Activated naive CD8-positive, alpha-beta T cell treated with anti-CD3 and anti-CD28 coated beads for 36 hours (primary cell): ENCODE results near the gene MAPK10. TPM values are rescaled to one million over a fixed set of nuclear protein-coding genes. Genes with fewer than 3 reads are reported as not detected.
"Not testable (repeated sequence)": the region's sequence is repeated elsewhere in the genome, so short reads cannot be mapped to it uniquely, and the experiment has no call there.

Source experiments
- DNase-seq: peaks from one replicate; pipeline ENCODE4 v3.0.0; 2021
- H3K27ac Mint-ChIP-seq: one replicate; pipeline ENCODE4 v1.8.0; 2022; ENCODE audit warnings: mild to moderate bottlenecking, moderate library complexity, mixed read lengths
- H3K27me3 Mint-ChIP-seq: one replicate; pipeline ENCODE4 v1.8.0; 2022; ENCODE audit warnings: mild to moderate bottlenecking, mixed read lengths
- H3K36me3 Mint-ChIP-seq: one replicate; pipeline ENCODE4 v1.8.0; 2021; ENCODE audit warnings: mild to moderate bottlenecking, mixed read lengths
- H3K4me1 Mint-ChIP-seq: one replicate; pipeline ENCODE4 v1.8.0; 2021; ENCODE audit warnings: mixed read lengths
- H3K4me3 Mint-ChIP-seq: one replicate; pipeline ENCODE4 v1.8.0; 2022; ENCODE audit warnings: mild to moderate bottlenecking, moderate library complexity, mixed read lengths
- H3K9me3 Mint-ChIP-seq: one replicate; pipeline ENCODE4 v1.8.0; 2022; ENCODE audit warnings: mixed read lengths
- total RNA-seq, 2 experiments: library from RNA; stranded (reverse); gene quantifications; one replicate each; pipeline ENCODE4 v1.2.3, GENCODE V29; 2021

MAPK10 gene
- total RNA-seq, 2 experiments from 2014 or later: 0.29 TPM; not detected in 1

GRCh38 chr4:86223472-86223871, 136.4 kb downstream of the MAPK10 start:
- Mint-ChIP-seq H3K4me1 (no peaks in the 10 kb centered on the region), H3K9me3 (peaks cover 1% of the 10 kb centered on the region), H3K4me3 (no peak overlapping the region), H3K27me3 (no peaks in the 10 kb centered on the region), H3K36me3 (no peaks in the 10 kb centered on the region), H3K27ac (no peak overlapping the region)
- DNase-seq: no peak

GRCh38 chr4:86221002-86221401, 138.9 kb downstream of the MAPK10 start:
- no peaks in the 10 kb centered on the region for H3K27me3 Mint-ChIP-seq
- H3K36me3 Mint-ChIP-seq: no peaks in the 10 kb centered on the region
- no peak overlapping the region for H3K4me3 Mint-ChIP-seq
- H3K4me1 Mint-ChIP-seq: no peaks in the 10 kb centered on the region
- no peak for DNase-seq
- no peak overlapping the region for H3K27ac Mint-ChIP-seq
- H3K9me3 Mint-ChIP-seq: peaks cover 1% of the 10 kb centered on the region

- Mint-ChIP-seq H3K4me3 (no peak overlapping the region), H3K27ac (no peak overlapping the region), H3K4me1 (no peaks in the 10 kb centered on the region)
Measured at GRCh38 chr4:86220121-86220520, 139.7 kb downstream of the MAPK10 start.

GRCh38 chr4:86218746-86219473, 140.9 kb downstream of the MAPK10 start:
- H3K4me1 Mint-ChIP-seq: no peaks in the 10 kb centered on the region
- H3K27me3 Mint-ChIP-seq: no peaks in the 10 kb centered on the region
- no peaks in the 10 kb centered on the region for H3K36me3 Mint-ChIP-seq
- peaks cover 6% of the 10 kb centered on the region for H3K9me3 Mint-ChIP-seq
- H3K4me3 Mint-ChIP-seq: no peak overlapping the region
- no peak for DNase-seq
- H3K27ac Mint-ChIP-seq: no peak overlapping the region

More at GRCh38 chr4:86220121-86220520, 139.7 kb downstream of the MAPK10 start:
- no peak for DNase-seq
- H3K9me3 Mint-ChIP-seq: peaks cover 3% of the 10 kb centered on the region
- H3K36me3 Mint-ChIP-seq: no peaks in the 10 kb centered on the region
- no peaks in the 10 kb centered on the region for H3K27me3 Mint-ChIP-seq

GRCh38 chr4:86203176-86203575, 156.7 kb downstream of the MAPK10 start:
- H3K36me3 Mint-ChIP-seq: no peaks in the 10 kb centered on the region
- peaks cover 1% of the 10 kb centered on the region for H3K9me3 Mint-ChIP-seq
- H3K27ac Mint-ChIP-seq: no peak overlapping the region
- no peak for DNase-seq
- H3K4me1 Mint-ChIP-seq: no peaks in the 10 kb centered on the region
- no peaks in the 10 kb centered on the region for H3K27me3 Mint-ChIP-seq
- H3K4me3 Mint-ChIP-seq: no peak overlapping the region

GRCh38 chr4:86185659-86186058, 174.2 kb downstream of the MAPK10 start:
- Mint-ChIP-seq H3K9me3 (peaks cover 18% of the 10 kb centered on the region), H3K4me3 (no peak overlapping the region), H3K36me3 (no peaks in the 10 kb centered on the region), H3K27me3 (no peaks in the 10 kb centered on the region), H3K4me1 (no peaks in the 10 kb centered on the region), H3K27ac (no peak overlapping the region)
- no peak for DNase-seq

- Mint-ChIP-seq H3K27me3 (no peaks in the 10 kb centered on the region), H3K4me3 (no peak overlapping the region), H3K9me3 (peaks cover 14% of the 10 kb centered on the region), H3K36me3 (no peaks in the 10 kb centered on the region), H3K4me1 (no peaks in the 10 kb centered on the region), H3K27ac (no peak overlapping the region)
- DNase-seq: no peak
Measured at GRCh38 chr4:86184901-86185285, 175.0 kb downstream of the MAPK10 start.

GRCh38 chr4:86184216-86184900, 175.5 kb downstream of the MAPK10 start:
- Mint-ChIP-seq H3K36me3 (no peaks in the 10 kb centered on the region), H3K27me3 (no peaks in the 10 kb centered on the region), H3K4me3 (no peak overlapping the region), H3K9me3 (peaks cover 16% of the 10 kb centered on the region), H3K4me1 (no peaks in the 10 kb centered on the region), H3K27ac (no peak overlapping the region)
- DNase-seq: no peak

- no peak for DNase-seq
- H3K4me1 Mint-ChIP-seq: no peaks in the 10 kb centered on the region
- H3K36me3 Mint-ChIP-seq: no peaks in the 10 kb centered on the region
- no peaks in the 10 kb centered on the region for H3K27me3 Mint-ChIP-seq
- no peak overlapping the region for H3K4me3 Mint-ChIP-seq
- H3K27ac Mint-ChIP-seq: no peak overlapping the region
- H3K9me3 Mint-ChIP-seq: peaks cover 8% of the 10 kb centered on the region
Measured at GRCh38 chr4:86181585-86181984, 178.3 kb downstream of the MAPK10 start.

GRCh38 chr4:86178211-86178610, 181.6 kb downstream of the MAPK10 start:
- H3K4me3 Mint-ChIP-seq: no peak overlapping the region
- no peak for DNase-seq
- no peak overlapping the region for H3K27ac Mint-ChIP-seq
- H3K4me1 Mint-ChIP-seq: no peaks in the 10 kb centered on the region
- H3K27me3 Mint-ChIP-seq: no peaks in the 10 kb centered on the region
- H3K36me3 Mint-ChIP-seq: no peaks in the 10 kb centered on the region
- H3K9me3 Mint-ChIP-seq: peaks cover 9% of the 10 kb centered on the region

- no peak overlapping the region for H3K27ac Mint-ChIP-seq
- no peaks in the 10 kb centered on the region for H3K27me3 Mint-ChIP-seq
- no peak overlapping the region for H3K4me3 Mint-ChIP-seq
- H3K4me1 Mint-ChIP-seq: no peaks in the 10 kb centered on the region
- no peak for DNase-seq
- peaks cover 9% of the 10 kb centered on the region for H3K9me3 Mint-ChIP-seq
- no peaks in the 10 kb centered on the region for H3K36me3 Mint-ChIP-seq
Measured at GRCh38 chr4:86174506-86174905, 185.3 kb downstream of the MAPK10 start.

- not testable (repeated sequence) for H3K4me1 Mint-ChIP-seq, H3K27me3 Mint-ChIP-seq, DNase-seq, H3K9me3 Mint-ChIP-seq, H3K36me3 Mint-ChIP-seq, H3K4me3 Mint-ChIP-seq, H3K27ac Mint-ChIP-seq
Measured at GRCh38 chr4:86168335-86168734, 191.5 kb downstream of the MAPK10 start.

- no peak overlapping the region for H3K27ac Mint-ChIP-seq
- H3K36me3 Mint-ChIP-seq: no peaks in the 10 kb centered on the region
- DNase-seq: no peak
- H3K4me3 Mint-ChIP-seq: no peak overlapping the region
- H3K27me3 Mint-ChIP-seq: peaks cover 3% of the 10 kb centered on the region
- H3K4me1 Mint-ChIP-seq: no peaks in the 10 kb centered on the region
- peaks cover 1% of the 10 kb centered on the region for H3K9me3 Mint-ChIP-seq
Measured at GRCh38 chr4:86160426-86160825, 199.4 kb downstream of the MAPK10 start.

- no peaks in the 10 kb centered on the region for H3K36me3 Mint-ChIP-seq
- H3K4me3 Mint-ChIP-seq: no peak overlapping the region
- peaks cover 3% of the 10 kb centered on the region for H3K27me3 Mint-ChIP-seq
- DNase-seq: no peak
- no peak overlapping the region for H3K27ac Mint-ChIP-seq
- H3K9me3 Mint-ChIP-seq: no peaks in the 10 kb centered on the region
- no peaks in the 10 kb centered on the region for H3K4me1 Mint-ChIP-seq
Measured at GRCh38 chr4:86159216-86159615, 200.6 kb downstream of the MAPK10 start.

GRCh38 chr4:86156531-86156930, 203.3 kb downstream of the MAPK10 start:
- DNase-seq: no peak
- Mint-ChIP-seq H3K4me3 (no peak overlapping the region), H3K27ac (no peak overlapping the region), H3K27me3 (peaks cover 3% of the 10 kb centered on the region), H3K36me3 (no peaks in the 10 kb centered on the region), H3K4me1 (no peaks in the 10 kb centered on the region), H3K9me3 (no peaks in the 10 kb centered on the region)

GRCh38 chr4:86155766-86156165, 204.1 kb downstream of the MAPK10 start:
- DNase-seq: no peak
- Mint-ChIP-seq H3K4me1 (no peaks in the 10 kb centered on the region), H3K9me3 (no peaks in the 10 kb centered on the region), H3K27ac (no peak overlapping the region), H3K27me3 (peaks cover 3% of the 10 kb centered on the region), H3K4me3 (no peak overlapping the region), H3K36me3 (no peaks in the 10 kb centered on the region)
